Trophoblast cell (in vitro differentiated cells and primary cell): ENCODE results near the gene CNTRL.

Experiments
- DNase-seq, 2 donors: peaks; one replicate each; pipeline ENCODE4 v3.0.0-alpha.2; 2016
- H2AFZ ChIP-seq: 2 replicates; pipeline ENCODE4 v1.6.1; 2013; ENCODE audit warnings: low read length, moderate library complexity, mild to moderate bottlenecking; ENCODE audit not compliant: insufficient read depth, poor library complexity
- H2AK5ac ChIP-seq: 2 replicates; pipeline ENCODE4 v1.6.1; 2013; ENCODE audit warnings: mild to moderate bottlenecking, low read length
- H2BK120ac ChIP-seq: 2 replicates; pipeline ENCODE4 v1.6.1; 2013; ENCODE audit warnings: low read length, mild to moderate bottlenecking, moderate library complexity; ENCODE audit not compliant: insufficient read depth, poor library complexity
- H2BK12ac ChIP-seq: 2 replicates; pipeline ENCODE4 v1.6.1; 2013; ENCODE audit warnings: mild to moderate bottlenecking, low read length, moderate library complexity
- H2BK5ac ChIP-seq: 2 replicates; pipeline ENCODE4 v1.6.1; 2013; ENCODE audit warnings: low read length, low read depth, moderate library complexity, mild to moderate bottlenecking; ENCODE audit not compliant: poor library complexity
- H3K14ac ChIP-seq: 2 replicates; pipeline ENCODE4 v1.6.1; 2013; ENCODE audit warnings: mild to moderate bottlenecking, low read length
- H3K18ac ChIP-seq: 2 replicates; pipeline ENCODE4 v1.6.1; 2013; ENCODE audit warnings: mild to moderate bottlenecking, low read length
- H3K23ac ChIP-seq: 2 replicates; pipeline ENCODE4 v1.6.1; 2013; ENCODE audit warnings: low read length
- H3K27ac ChIP-seq: 2 replicates; pipeline ENCODE4 v1.5.1; 2013; ENCODE audit warnings: low read depth, mild to moderate bottlenecking, inconsistent platforms, low read length, moderate library complexity
- H3K27me3 ChIP-seq: 2 replicates; pipeline ENCODE4 v1.6.1; 2013; ENCODE audit warnings: inconsistent platforms, mild to moderate bottlenecking, low read length, moderate library complexity; ENCODE audit not compliant: insufficient read depth
- H3K36me3 ChIP-seq, 2 experiments: 1 replicate in 1 of 2; 2 replicates in 1 of 2; pipeline ENCODE4 v1.6.1; 2013; ENCODE audit warnings: low read length in 2 of 2, mild to moderate bottlenecking in 2 of 2, moderate library complexity in 1 of 2; ENCODE audit not compliant: insufficient read depth in 2 of 2, control insufficient read depth in 1 of 2
- H3K4ac ChIP-seq: 2 replicates; pipeline ENCODE4 v1.6.1; 2013; ENCODE audit warnings: low read depth, mild to moderate bottlenecking, low read length, moderate library complexity
- H3K4me1 ChIP-seq, 2 experiments: 1 replicate in 1 of 2; 2 replicates in 1 of 2; pipeline ENCODE4 v1.6.1; 2013; ENCODE audit warnings: low read length in 2 of 2, mild to moderate bottlenecking in 2 of 2, moderate library complexity in 1 of 2; ENCODE audit not compliant: insufficient read depth in 2 of 2, control insufficient read depth in 1 of 2
- H3K4me2 ChIP-seq: 2 replicates; pipeline ENCODE4 v1.6.1; 2013; ENCODE audit warnings: inconsistent platforms, mild to moderate bottlenecking, low read length, moderate library complexity
- H3K4me3 ChIP-seq: 2 replicates; pipeline ENCODE4 v1.5.1; 2013; ENCODE audit warnings: mild to moderate bottlenecking, low read depth, low read length, inconsistent platforms
- H3K79me1 ChIP-seq: one replicate; pipeline ENCODE4 v1.6.1; 2013; ENCODE audit warnings: low read length
- H3K79me2 ChIP-seq: 2 replicates; pipeline ENCODE4 v1.6.1; 2013; ENCODE audit warnings: low read length, mild to moderate bottlenecking; ENCODE audit not compliant: control insufficient read depth, insufficient read depth, poor library complexity
- H3K9ac ChIP-seq: 2 replicates; pipeline ENCODE4 v1.6.1; 2013; ENCODE audit warnings: mild to moderate bottlenecking, low read length
- H3K9me3 ChIP-seq: 2 replicates; pipeline ENCODE4 v1.6.1; 2013; ENCODE audit warnings: low read depth, mild to moderate bottlenecking, control low read depth, inconsistent platforms, low read length; ENCODE audit not compliant: insufficient read depth
- H4K12ac ChIP-seq: 2 replicates; pipeline ENCODE4 v1.6.1; 2013; ENCODE audit warnings: low read depth, mild to moderate bottlenecking, low read length, moderate library complexity
- H4K8ac ChIP-seq: 2 replicates; pipeline ENCODE4 v1.6.1; 2013; ENCODE audit warnings: low read depth, mild to moderate bottlenecking, low read length, moderate library complexity
- H4K91ac ChIP-seq: one replicate; pipeline ENCODE4 v1.6.1; 2013; ENCODE audit warnings: low read depth, mild to moderate bottlenecking, low read length, moderate library complexity
- WGBS: extraction: QIAGEN DNeasy Blood & Tissue Kit; methylation state at CpG from one replicate; pipeline ENCODE4 v1.1.7; 2013; ENCODE audit warnings: missing lambda C conversion rate; ENCODE audit not compliant: insufficient read length, insufficient coverage; ENCODE audit errors: extremely low coverage; 5-methylcytosine and 5-hydroxymethylcytosine counted together

Gene CNTRL

DNA sequence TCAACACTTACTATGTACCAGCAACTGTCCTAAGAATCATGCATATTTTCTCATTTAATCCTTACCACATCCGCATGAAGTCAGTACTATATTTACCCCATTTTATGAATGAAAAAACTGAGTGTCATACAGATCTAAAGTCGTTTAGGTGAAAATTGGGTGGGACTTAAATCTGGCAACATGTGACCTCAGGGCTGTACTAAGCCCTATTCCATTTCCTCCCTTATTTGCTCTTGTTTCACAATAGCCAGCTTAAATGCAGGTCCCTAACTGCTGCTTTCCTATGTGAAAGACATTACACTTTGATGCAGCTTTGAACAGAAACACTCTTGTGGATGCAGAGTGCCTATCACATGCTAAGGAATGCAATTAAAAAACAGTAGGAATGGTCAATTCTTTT is 129.4 kb downstream of the CNTRL start:
- Histone ChIP-seq H2AK5ac (no peak overlapping the region), H3K4me1 (peaks cover 4% of the 10 kb centered on the region in 2 experiments), H3K18ac (no peak overlapping the region), H2BK120ac (no peak overlapping the region), H3K9ac (no peak overlapping the region), H3K4me2 (no peak overlapping the region), H3K36me3 (no peaks in the 10 kb centered on the region), H3K79me1 (peaks cover 14% of the 10 kb centered on the region), H3K79me2 (peaks cover 17% of the 10 kb centered on the region), H2BK12ac (no peak overlapping the region), H4K91ac (no peak overlapping the region), H2BK5ac (no peak overlapping the region), H3K14ac (no peak overlapping the region), H3K27ac (no peak overlapping the region), H3K23ac (no peak overlapping the region), H4K8ac (no peak overlapping the region), H4K12ac (no peak overlapping the region), H2AFZ (no peak overlapping the region), H3K9me3 (peaks cover 1% of the 10 kb centered on the region), H3K27me3 (no peaks in the 10 kb centered on the region), H3K4me3 (no peak overlapping the region), H3K4ac (no peak overlapping the region)
- no CpG with 5 or more reads among the region's 2 CpGs for WGBS
- no peak for DNase-seq

DNA sequence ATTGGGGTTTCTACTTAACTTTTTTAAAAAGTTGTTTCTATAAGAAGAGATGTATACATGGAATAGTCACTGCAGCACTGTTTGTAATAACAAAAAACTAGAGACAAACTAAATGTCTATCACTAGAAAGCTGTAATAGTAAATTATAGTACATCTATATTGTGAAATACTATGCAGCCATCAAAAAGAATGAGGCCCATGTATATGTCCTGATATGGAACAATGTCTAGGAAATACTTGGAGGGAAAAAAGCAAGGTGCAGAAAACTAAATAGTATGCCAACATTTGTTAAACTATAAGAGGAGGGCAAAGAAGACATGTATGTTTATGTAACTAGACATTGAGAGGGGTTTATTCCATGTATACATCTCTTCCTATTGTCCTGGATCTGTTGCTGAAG is 129.9 kb downstream of the CNTRL start:
- Histone ChIP-seq H2BK5ac (no peak overlapping the region), H3K4me1 (peaks cover 4% of the 10 kb centered on the region in 2 experiments), H3K9ac (no peak overlapping the region), H4K8ac (no peak overlapping the region), H3K79me2 (peaks cover 17% of the 10 kb centered on the region), H3K4ac (no peak overlapping the region), H3K23ac (no peak overlapping the region), H3K14ac (no peak overlapping the region), H3K4me2 (no peak overlapping the region), H3K36me3 (no peaks in the 10 kb centered on the region), H2BK12ac (no peak overlapping the region), H3K9me3 (peaks cover 1% of the 10 kb centered on the region), H3K18ac (no peak overlapping the region), H3K27ac (no peak overlapping the region), H3K27me3 (no peaks in the 10 kb centered on the region), H3K4me3 (no peak overlapping the region), H3K79me1 (peaks cover 14% of the 10 kb centered on the region), H2BK120ac (no peak overlapping the region), H4K91ac (no peak overlapping the region), H2AFZ (no peak overlapping the region), H2AK5ac (no peak overlapping the region), H4K12ac (no peak overlapping the region)
- no peak for DNase-seq

DNA sequence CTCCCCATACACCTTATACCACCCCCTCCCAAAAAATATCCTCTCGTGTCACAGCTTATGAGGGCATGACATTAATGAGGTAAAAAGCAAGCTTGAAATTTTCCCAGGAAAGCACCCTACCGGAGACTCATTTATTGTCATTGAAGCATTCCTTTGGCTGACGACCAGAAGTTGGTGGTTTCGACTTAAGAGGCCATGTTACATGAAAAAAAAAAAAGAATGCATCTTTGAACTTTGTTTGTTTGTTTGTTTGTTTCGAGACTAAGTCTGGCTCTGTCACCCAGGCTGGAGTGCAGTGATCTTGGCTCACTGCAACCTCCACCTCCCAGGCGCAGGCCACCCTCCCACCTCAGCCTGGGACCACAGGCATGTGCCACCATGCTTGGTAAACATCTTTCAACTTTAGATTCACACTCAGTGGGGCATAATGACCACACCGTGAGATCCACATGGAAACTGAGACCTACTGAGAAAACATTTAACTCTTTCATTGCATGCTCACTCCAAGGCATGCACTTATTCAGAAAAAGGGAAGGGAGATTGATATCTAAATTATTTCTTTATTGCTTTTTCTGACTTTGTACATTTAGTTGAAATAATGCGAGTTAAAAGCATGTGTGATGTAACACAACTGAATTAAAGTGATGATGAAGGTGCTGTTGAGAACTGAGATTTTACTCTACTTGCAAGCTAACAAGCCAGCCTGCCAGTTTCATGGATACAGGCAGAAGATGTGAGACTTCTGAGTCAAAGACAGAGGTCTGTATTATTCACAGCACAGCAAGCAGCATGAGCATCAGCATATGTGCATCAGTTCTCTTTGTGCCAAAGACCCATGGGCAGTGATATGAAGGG is 132.0 kb downstream of the CNTRL start:
- Histone ChIP-seq H2BK5ac (no peak overlapping the region), H3K9me3 (peaks cover 1% of the 10 kb centered on the region), H3K79me1 (peaks cover 5% of the 10 kb centered on the region), H3K27me3 (no peaks in the 10 kb centered on the region), H3K4ac (no peak overlapping the region), H2AK5ac (no peak overlapping the region), H3K79me2 (peaks cover 2% of the 10 kb centered on the region), H3K36me3 (no peaks in the 10 kb centered on the region), H2AFZ (no peak overlapping the region), H4K8ac (no peak overlapping the region), H2BK120ac (no peak overlapping the region), H3K14ac (no peak overlapping the region), H3K27ac (no peak overlapping the region), H4K12ac (no peak overlapping the region), H3K4me1 (peaks cover 4% of the 10 kb centered on the region in 2 experiments), H2BK12ac (no peak overlapping the region), H3K4me3 (no peak overlapping the region), H3K9ac (no peak overlapping the region), H3K4me2 (no peak overlapping the region), H3K23ac (no peak overlapping the region), H3K18ac (no peak overlapping the region), H4K91ac (no peak overlapping the region)
- no peak for DNase-seq
- no CpG with 5 or more reads among the region's 8 CpGs for WGBS

DNA sequence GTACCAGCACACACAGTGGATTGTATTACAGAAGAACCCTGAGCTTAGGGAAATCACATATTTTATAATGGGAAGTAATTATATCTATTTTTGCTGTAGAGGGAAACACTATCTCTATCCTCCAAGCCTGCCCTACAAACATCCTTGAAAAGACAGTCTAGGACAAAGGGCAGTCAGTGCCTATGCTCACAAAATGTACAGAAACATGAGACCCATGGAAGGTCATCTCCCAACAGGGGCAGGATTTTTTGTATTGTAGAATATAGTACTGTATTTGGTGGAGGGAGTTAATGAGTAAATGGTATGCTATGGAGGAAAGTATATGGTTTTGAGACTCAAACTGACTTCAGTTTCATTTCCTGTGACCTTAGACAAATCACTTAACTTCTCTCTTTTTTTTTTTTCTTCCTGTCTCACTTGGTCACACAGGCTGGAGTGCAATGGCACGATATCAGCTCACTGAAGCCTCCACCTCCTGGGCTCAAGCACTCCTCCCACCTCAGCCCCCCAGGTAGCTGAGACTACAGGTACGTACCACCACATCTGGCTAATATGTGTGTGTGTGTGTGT is 132.7 kb downstream of the CNTRL start:
- DNase-seq, result no peak
- Histone ChIP-seq H2BK120ac (no peak overlapping the region), H3K4ac (no peak overlapping the region), H2BK5ac (no peak overlapping the region), H3K9ac (no peak overlapping the region), H3K36me3 (no peaks in the 10 kb centered on the region), H2AK5ac (no peak overlapping the region), H4K12ac (no peak overlapping the region), H3K79me1 (no peaks in the 10 kb centered on the region), H4K8ac (no peak overlapping the region), H4K91ac (no peak overlapping the region), H3K23ac (no peak overlapping the region), H3K4me1 (peaks cover 0 to under 1% of the 10 kb centered on the region in 2 experiments), H3K14ac (no peak overlapping the region), H3K4me2 (no peak overlapping the region), H3K27me3 (no peaks in the 10 kb centered on the region), H3K18ac (no peak overlapping the region), H3K79me2 (no peaks in the 10 kb centered on the region), H2BK12ac (no peak overlapping the region), H2AFZ (no peak overlapping the region), H3K9me3 (no peaks in the 10 kb centered on the region), H3K27ac (no peak overlapping the region), H3K4me3 (no peak overlapping the region)
- WGBS, result no CpG with 5 or more reads among the region's 2 CpGs
